ENCODE measurements around the gene TSPAN8.

- TF ChIP-seq POLR2A (IDR thresholded peaks at IDR 0.05) (no peak), CTCF (IDR thresholded peaks at IDR 0.05) (no peak), EP300 (IDR thresholded peaks at IDR 0.05) (no peak)
Observed at GRCh38 chr12:71170456-71170855, 12.7 kb upstream of the TSPAN8 start.

All from sigmoid colon (tissue), 4 donors.